ENCODE results near the gene SP6.

Gene SP6

GRCh38 chr17:47875011-47875985 lies 24.3 kb upstream of the SP6 start:
- no peaks in the 10 kb centered on the region for H3K36me3 ChIP-seq (replicated peaks)
- in situ Hi-C loops (cut with HindIII; ENCODE audit: low pct_ligation_motif_present, low sequenced_read_pairs), result no loop called here

GRCh38 chr17:47873200-47874090 lies 22.5 kb upstream of the SP6 start:
- H3K27me3 ChIP-seq (replicated peaks), result peaks cover 55% of the 10 kb centered on the region
- no peak overlapping the region for H3K4me3 ChIP-seq (ENCODE audit: low read depth, low read length)
- in situ Hi-C loops (cut with HindIII; ENCODE audit: low pct_ligation_motif_present, low sequenced_read_pairs), result no loop called here
- TF ChIP-seq CTCF (IDR thresholded peaks at IDR 0.05; ENCODE audit: low read depth, low read length, missing control alignments), result no peak
- H3K36me3 ChIP-seq (replicated peaks), result no peaks in the 10 kb centered on the region
- no peak overlapping the region for H3K27ac ChIP-seq
- DNase-seq, result no peak

More at GRCh38 chr17:47875011-47875985, 24.3 kb upstream of the SP6 start:
- no peak for TF ChIP-seq CTCF (IDR thresholded peaks at IDR 0.05; ENCODE audit: low read depth, low read length, missing control alignments)
- H3K27ac ChIP-seq, result no peak overlapping the region
- DNase-seq, result no peak
- H3K4me3 ChIP-seq (ENCODE audit: low read depth, low read length), result no peak overlapping the region
- peaks cover 46% of the 10 kb centered on the region for H3K27me3 ChIP-seq (replicated peaks)

GRCh38 chr17:47872651-47873161 lies 21.7 kb upstream of the SP6 start:
- in situ Hi-C loops (cut with HindIII; ENCODE audit: low pct_ligation_motif_present, low sequenced_read_pairs), result no loop called here
- Histone ChIP-seq H3K36me3 (replicated peaks) (no peaks in the 10 kb centered on the region), H3K27ac (no peak overlapping the region), H3K4me3 (ENCODE audit: low read depth, low read length) (no peak overlapping the region), H3K27me3 (replicated peaks) (peaks cover 55% of the 10 kb centered on the region)
- DNase-seq, result no peak
- TF ChIP-seq CTCF (IDR thresholded peaks at IDR 0.05; ENCODE audit: low read depth, low read length, missing control alignments), result no peak

GRCh38 chr17:47872019-47872650 lies 21.2 kb upstream of the SP6 start:
- DNase-seq, result no peak
- in situ Hi-C loops (cut with HindIII; ENCODE audit: low pct_ligation_motif_present, low sequenced_read_pairs), result no loop called here
- no peaks in the 10 kb centered on the region for H3K36me3 ChIP-seq (replicated peaks)
- H3K27me3 ChIP-seq (replicated peaks), result peaks cover 55% of the 10 kb centered on the region
- no peak overlapping the region for H3K4me3 ChIP-seq (ENCODE audit: low read depth, low read length)
- H3K27ac ChIP-seq, result no peak overlapping the region
- TF ChIP-seq CTCF (IDR thresholded peaks at IDR 0.05; ENCODE audit: low read depth, low read length, missing control alignments), result no peak

- no peaks in the 10 kb centered on the region for H3K36me3 ChIP-seq (replicated peaks)
- peaks cover 55% of the 10 kb centered on the region for H3K27me3 ChIP-seq (replicated peaks)
- H3K4me3 ChIP-seq (ENCODE audit: low read depth, low read length), result no peak overlapping the region
- H3K27ac ChIP-seq, result no peak overlapping the region
- DNase-seq, result no peak
- TF ChIP-seq CTCF (IDR thresholded peaks at IDR 0.05; ENCODE audit: low read depth, low read length, missing control alignments), result no peak
- in situ Hi-C loops (cut with HindIII; ENCODE audit: low pct_ligation_motif_present, low sequenced_read_pairs), result no loop called here
Observed at GRCh38 chr17:47871048-47871447, 20.1 kb upstream of the SP6 start.
